IMR-90 (cell line): ENCODE data around the gene TMEM204. TPM values are rescaled to one million over a fixed set of nuclear protein-coding genes. Genes with fewer than 3 reads are reported as not detected.

ENCODE experiments used
- ATAC-seq: fragments of 200-7000 bp; cut with Tn5 transposase; 2 replicates; pipeline ENCODE4 v1.9.1; 2020; ENCODE audit warnings: low read depth, mild to moderate bottlenecking, moderate library complexity
- BruUV-seq: library from RNA; stranded (reverse); fragments of 400-500 nt; replicated peaks from 2 replicates; lab custom pipeline; 2021; lab: Mats Ljungman, UMichigan
- CTCF ChIA-PET: fragments of 300-600 bp; formaldehyde crosslinking; extraction: SDS; loops from one replicate; lab custom pipeline; 2021; ENCODE audit warnings: antibody characterized with exemption; lab: Yijun Ruan, JAX
- POLR2A ChIA-PET: fragments of 300-600 bp; sonication (Branson Sonifier 250); formaldehyde crosslinking; loops from one replicate; lab custom pipeline; 2022; ENCODE audit warnings: antibody characterized with exemption; ENCODE audit not compliant: unreplicated experiment; lab: Charles Lee
- DNase-seq: peaks from one replicate; pipeline ENCODE4 v3.0.0; 2013
- H2AFZ ChIP-seq: replicated peaks from 2 replicates; pipeline ENCODE3; 2013; ENCODE audit warnings: low read length, mild to moderate bottlenecking; ENCODE audit not compliant: poor library complexity
- H2AK5ac ChIP-seq: 2 replicates; pipeline ENCODE4 v1.6.1; 2013; ENCODE audit warnings: low read depth, low read length, inconsistent platforms
- H2AK9ac ChIP-seq: replicated peaks from 2 replicates; pipeline ENCODE3; 2013; ENCODE audit warnings: mild to moderate bottlenecking, low read depth, low read length, moderate library complexity; ENCODE audit not compliant: poor library complexity
- H2BK120ac ChIP-seq: 2 replicates; pipeline ENCODE4 v1.6.1; 2013; ENCODE audit warnings: low read depth, low read length, inconsistent platforms
- H2BK15ac ChIP-seq: 3 replicates; pipeline ENCODE4 v1.6.1; 2013; ENCODE audit warnings: low read depth, low read length, inconsistent platforms
- H2BK20ac ChIP-seq: 2 replicates; pipeline ENCODE4 v1.6.1; 2013; ENCODE audit warnings: low read depth, mild to moderate bottlenecking, inconsistent platforms, low read length, moderate library complexity
- H2BK5ac ChIP-seq: 2 replicates; pipeline ENCODE4 v1.6.1; 2013; ENCODE audit warnings: mild to moderate bottlenecking, low read depth, low read length, inconsistent platforms; ENCODE audit not compliant: poor library complexity, severe bottlenecking
- H3K14ac ChIP-seq: replicated peaks from 2 replicates; pipeline ENCODE4 v1.6.1; 2013; ENCODE audit warnings: low read depth, low read length, inconsistent platforms
- H3K18ac ChIP-seq: 2 replicates; pipeline ENCODE4 v1.6.1; 2013; ENCODE audit warnings: low read depth, low read length, control low read depth
- H3K23ac ChIP-seq: 2 replicates; pipeline ENCODE4 v1.6.1; 2013; ENCODE audit warnings: low read depth, low read length, inconsistent platforms
- H3K27ac ChIP-seq: 2 replicates; pipeline ENCODE4 v1.5.1; 2013; ENCODE audit warnings: mild to moderate bottlenecking, control low read depth, low read length; ENCODE audit not compliant: insufficient read depth
- H3K27me3 ChIP-seq: 2 replicates; pipeline ENCODE4 v1.6.1; 2013; ENCODE audit warnings: low read length; ENCODE audit not compliant: control insufficient read depth, insufficient read depth
- H3K36me3 ChIP-seq: 2 replicates; pipeline ENCODE4 v1.6.1; 2013; ENCODE audit warnings: low read length, mixed read lengths; ENCODE audit not compliant: control insufficient read depth, insufficient read depth
- H3K4ac ChIP-seq: 2 replicates; pipeline ENCODE4 v1.6.1; 2013; ENCODE audit warnings: low read depth, low read length, inconsistent platforms
- H3K4me1 ChIP-seq: 2 replicates; pipeline ENCODE4 v1.6.1; 2013; ENCODE audit warnings: low read length, mixed read lengths; ENCODE audit not compliant: control insufficient read depth, insufficient read depth
- H3K4me2 ChIP-seq: 2 replicates; pipeline ENCODE4 v1.6.1; 2013; ENCODE audit warnings: low read depth, mild to moderate bottlenecking, control low read depth, low read length, moderate library complexity
- H3K4me3 ChIP-seq: 2 replicates; pipeline ENCODE4 v1.5.1; 2013; ENCODE audit warnings: low read depth, mild to moderate bottlenecking, control low read depth, low read length, moderate library complexity; ENCODE audit not compliant: insufficient read depth
- H3K56ac ChIP-seq: 2 replicates; pipeline ENCODE4 v1.6.1; 2013; ENCODE audit warnings: low read length, inconsistent platforms; ENCODE audit not compliant: insufficient read depth; ENCODE audit errors: extremely low read depth
- H3K79me1 ChIP-seq, 2 experiments: 2 replicates each; pipeline ENCODE4 v1.6.1; 2013; ENCODE audit warnings: low read length in 2 of 2, inconsistent platforms in 1 of 2, low read depth in 1 of 2
- H3K9ac ChIP-seq: 2 replicates; pipeline ENCODE4 v1.6.1; 2013; ENCODE audit warnings: low read depth, low read length, control low read depth
- H3K9me1 ChIP-seq: 2 replicates; pipeline ENCODE4 v1.6.1; 2013; ENCODE audit warnings: low read length, inconsistent platforms; ENCODE audit not compliant: insufficient read depth
- H3K9me3 ChIP-seq: 2 replicates; pipeline ENCODE4 v1.6.1; 2013; ENCODE audit warnings: low read length; ENCODE audit not compliant: control insufficient read depth, insufficient read depth
- H4K20me1 ChIP-seq: 2 replicates; pipeline ENCODE4 v1.6.1; 2013; ENCODE audit warnings: low read length, inconsistent platforms; ENCODE audit not compliant: insufficient read depth
- H4K5ac ChIP-seq: 2 replicates; pipeline ENCODE4 v1.6.1; 2013; ENCODE audit warnings: mild to moderate bottlenecking, low read depth, low read length, control low read depth
- H4K8ac ChIP-seq, 2 experiments: 2 replicates each; pipeline ENCODE4 v1.6.1; 2013; ENCODE audit warnings: low read depth in 2 of 2, low read length in 2 of 2, control low read depth in 1 of 2, inconsistent platforms in 1 of 2
- H4K91ac ChIP-seq: 2 replicates; pipeline ENCODE4 v1.6.1; 2013; ENCODE audit warnings: low read depth, low read length, inconsistent platforms; ENCODE audit not compliant: insufficient read depth
- BHLHE40 ChIP-seq: fragments of 150-350 bp; IDR thresholded peaks from 2 replicates; pipeline ENCODE4 v1.6.1; 2016; ENCODE audit warnings: mild to moderate bottlenecking, low read depth, low read length
- CEBPB ChIP-seq: IDR thresholded peaks from 2 replicates; pipeline ENCODE4 v1.6.1; 2012; ENCODE audit warnings: low read depth, low read length, improper control_type of control experiment
- CHD1 ChIP-seq: IDR thresholded peaks from 2 replicates; pipeline ENCODE4 v1.6.1; 2012; ENCODE audit warnings: low read depth, low read length, improper control_type of control experiment
- FOS ChIP-seq: fragments of 150-350 bp; IDR thresholded peaks from 2 replicates; pipeline ENCODE4 v1.6.1; 2016; ENCODE audit warnings: low read depth, low read length
- MAFK ChIP-seq: IDR thresholded peaks from 2 replicates; pipeline ENCODE4 v1.6.1; 2012; ENCODE audit warnings: low read depth, low read length, improper control_type of control experiment
- MAZ ChIP-seq: IDR thresholded peaks from 2 replicates; pipeline ENCODE4 v1.6.1; 2012; ENCODE audit warnings: low read depth, mild to moderate bottlenecking, low read length, improper control_type of control experiment, moderate library complexity, borderline replicate concordance
- NFE2L2 ChIP-seq: fragments of 150-350 bp; IDR thresholded peaks from 2 replicates; pipeline ENCODE4 v1.6.1; 2016; ENCODE audit warnings: low read depth, mild to moderate bottlenecking, low read length
- POLR2A ChIP-seq: IDR thresholded peaks from 2 replicates; pipeline ENCODE4 v1.6.1; 2012; ENCODE audit warnings: mild to moderate bottlenecking, low read depth, low read length
- RAD21 ChIP-seq: IDR thresholded peaks from 2 replicates; pipeline ENCODE4 v1.6.1; 2012; ENCODE audit warnings: low read length, improper control_type of control experiment
- RCOR1 ChIP-seq: IDR thresholded peaks from 2 replicates; pipeline ENCODE4 v1.6.1; 2012; ENCODE audit warnings: mild to moderate bottlenecking, low read length, improper control_type of control experiment; ENCODE audit not compliant: insufficient replicate concordance
- RFX5 ChIP-seq: IDR thresholded peaks from 2 replicates; pipeline ENCODE4 v1.8.0; 2012; ENCODE audit warnings: low read depth, mild to moderate bottlenecking, low read length, moderate library complexity
- SMC3 ChIP-seq: fragments of 150-350 bp; IDR thresholded peaks from 2 replicates; pipeline ENCODE4 v1.6.1; 2016; ENCODE audit warnings: low read depth, mild to moderate bottlenecking, antibody characterized with exemption, low read length, moderate library complexity
- WGBS, 2 experiments: methylation state at CpG; one replicate each; pipeline versions ENCODE4 v1.1.5 to v1.1.7; 2013; ENCODE audit warnings: missing lambda C conversion rate in 2 of 2; ENCODE audit not compliant: insufficient read length in 1 of 2; ENCODE audit errors: extremely low coverage in 2 of 2; 5-methylcytosine and 5-hydroxymethylcytosine counted together
- dilution Hi-C: fragments of 300-500 bp; cut with HindIII; formaldehyde crosslinking; loops from one replicate; pipeline ENCODE4 v1.14.3; 2018; ENCODE audit warnings: low sequenced_read_pairs; ENCODE audit not compliant: unreplicated experiment
- in situ Hi-C: fragments of 300-500 bp; cut with MboI; formaldehyde crosslinking; loops from 3 replicates; pipeline ENCODE4 v1.14.3; 2019; ENCODE audit warnings: low sequenced_read_pairs, inconsistent platforms, mixed read lengths
- intact Hi-C: fragments of 100-400 bp; cut with micrococcal nuclease; formaldehyde crosslinking; loops from 2 replicates; pipeline ENCODE4 v1.10.0; 2022
- polyA plus RNA-seq, 3 experiments: library from polyadenylated mRNA; depleted of rRNA; stranded (reverse); fragments of >200 nt; gene quantifications; 2 replicates each; pipeline ENCODE4 v1.2.3, GENCODE V29; 2012; ENCODE audit warnings: low replicate concordance in 1 of 3
- total RNA-seq: library from RNA; depleted of rRNA; stranded (reverse); fragments of >200 nt; gene quantifications from 2 replicates; pipeline ENCODE4 v1.2.3, GENCODE V29; 2012
- TF ChIP-seq, protein P1 (sequence below): fragments of 150-350 bp; IDR thresholded peaks from 2 replicates; pipeline ENCODE4 v1.6.1; 2017; ENCODE audit warnings: mild to moderate bottlenecking, antibody characterized with exemption, low read length, low read depth
- TF ChIP-seq, protein P2 (sequence below): conservative IDR thresholded peaks from 2 replicates; pipeline ENCODE4 v1.5.1; 2012; ENCODE audit warnings: mild to moderate bottlenecking, low read depth, low read length, improper control_type of control experiment
- TF ChIP-seq, protein P3 (sequence below): fragments of 150-350 bp; IDR thresholded peaks from 2 replicates; pipeline ENCODE4 v1.6.1; 2016; ENCODE audit warnings: low read depth, mild to moderate bottlenecking, low read length, moderate library complexity, borderline replicate concordance

The TMEM204 gene
- total and polyA plus RNA-seq, 2 of the 4 experiments (the other 2 are of a cell fraction) = 7.0 to 12.3 TPM

DNA sequence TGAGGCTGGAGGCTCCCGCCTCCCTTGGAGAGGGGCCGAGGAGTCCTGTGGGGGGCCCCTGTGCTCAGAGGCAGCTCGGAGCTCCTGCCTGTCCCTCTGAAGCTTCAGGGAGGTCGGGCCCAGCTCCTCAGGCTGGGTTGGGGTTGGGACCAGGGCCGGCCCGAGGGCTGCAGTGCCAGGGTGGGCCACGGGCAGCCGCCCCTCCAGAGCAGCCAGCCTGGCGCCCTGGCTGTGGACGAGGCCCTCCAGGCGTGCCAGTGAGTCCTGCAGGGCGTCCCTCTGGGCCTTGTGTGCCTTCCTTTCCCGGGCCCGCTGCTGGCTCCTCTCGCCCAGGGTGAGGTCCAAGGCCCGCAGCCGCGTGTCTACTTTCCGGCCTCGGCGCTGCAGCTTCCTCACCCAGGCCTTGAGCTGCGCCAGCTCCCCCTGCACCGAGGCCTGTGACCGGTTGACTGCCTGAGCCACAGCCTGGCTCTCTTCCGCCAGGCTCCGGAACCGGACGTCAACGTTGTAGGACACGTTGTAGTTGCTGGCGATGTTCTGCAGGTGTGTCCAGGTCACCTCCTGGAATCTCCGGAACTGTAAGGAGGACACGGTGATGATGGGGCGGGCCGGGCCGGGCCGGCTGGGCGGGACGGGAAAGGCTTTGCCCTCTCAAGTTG is 45.9 kb upstream of the TMEM204 start:
- Histone ChIP-seq H2AK5ac (no peak overlapping the region), H3K9me3 (no peaks in the 10 kb centered on the region), H3K27me3 (peaks cover 4% of the 10 kb centered on the region; the same call in 1 of the 2 replicates), H3K4me1 (peaks cover under 1% of the 10 kb centered on the region; the same call in 1 of the 2 replicates), H3K27ac (no peak overlapping the region), H4K20me1 (no peaks in the 10 kb centered on the region), H2AFZ (peak overlapping the region; percentile 58), H3K56ac (no peak overlapping the region), H4K5ac (no peak overlapping the region), H3K4me2 (no peak overlapping the region), H3K9me1 (peaks cover 2% of the 10 kb centered on the region), H3K9ac (no peak overlapping the region), H2AK9ac (no peak overlapping the region), H4K91ac (no peak overlapping the region), H2BK20ac (no peak overlapping the region), H2BK5ac (no peak overlapping the region), H3K36me3 (no peaks in the 10 kb centered on the region), H3K23ac (no peak overlapping the region), H3K14ac (no peak overlapping the region), H4K8ac (no peak overlapping the region), H3K4me3 (no peak overlapping the region), H3K18ac (no peak overlapping the region), H3K4ac (no peak overlapping the region), H3K79me1 (peaks cover 0 to under 1% of the 10 kb centered on the region in 2 experiments; a peak in 1 of 4 replicates), H2BK15ac (no peak overlapping the region), H2BK120ac (no peak overlapping the region)
- intact Hi-C loops (no loop called here), dilution Hi-C loops (no loop called here), in situ Hi-C loops (no loop called here)
- TF ChIP-seq MAZ (no peak), BHLHE40 (no peak), RCOR1 (no peak), SMC3 (no peak), NFE2L2 (no peak), FOS (no peak), CEBPB (no peak), CHD1 (no peak), RAD21 (no peak), MAFK (no peak), RFX5 (no peak), POLR2A (no peak)
- TF ChIP-seq, protein P1, sequence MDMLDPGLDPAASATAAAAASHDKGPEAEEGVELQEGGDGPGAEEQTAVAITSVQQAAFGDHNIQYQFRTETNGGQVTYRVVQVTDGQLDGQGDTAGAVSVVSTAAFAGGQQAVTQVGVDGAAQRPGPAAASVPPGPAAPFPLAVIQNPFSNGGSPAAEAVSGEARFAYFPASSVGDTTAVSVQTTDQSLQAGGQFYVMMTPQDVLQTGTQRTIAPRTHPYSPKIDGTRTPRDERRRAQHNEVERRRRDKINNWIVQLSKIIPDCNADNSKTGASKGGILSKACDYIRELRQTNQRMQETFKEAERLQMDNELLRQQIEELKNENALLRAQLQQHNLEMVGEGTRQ = no peak
- TF ChIP-seq, protein P2, sequence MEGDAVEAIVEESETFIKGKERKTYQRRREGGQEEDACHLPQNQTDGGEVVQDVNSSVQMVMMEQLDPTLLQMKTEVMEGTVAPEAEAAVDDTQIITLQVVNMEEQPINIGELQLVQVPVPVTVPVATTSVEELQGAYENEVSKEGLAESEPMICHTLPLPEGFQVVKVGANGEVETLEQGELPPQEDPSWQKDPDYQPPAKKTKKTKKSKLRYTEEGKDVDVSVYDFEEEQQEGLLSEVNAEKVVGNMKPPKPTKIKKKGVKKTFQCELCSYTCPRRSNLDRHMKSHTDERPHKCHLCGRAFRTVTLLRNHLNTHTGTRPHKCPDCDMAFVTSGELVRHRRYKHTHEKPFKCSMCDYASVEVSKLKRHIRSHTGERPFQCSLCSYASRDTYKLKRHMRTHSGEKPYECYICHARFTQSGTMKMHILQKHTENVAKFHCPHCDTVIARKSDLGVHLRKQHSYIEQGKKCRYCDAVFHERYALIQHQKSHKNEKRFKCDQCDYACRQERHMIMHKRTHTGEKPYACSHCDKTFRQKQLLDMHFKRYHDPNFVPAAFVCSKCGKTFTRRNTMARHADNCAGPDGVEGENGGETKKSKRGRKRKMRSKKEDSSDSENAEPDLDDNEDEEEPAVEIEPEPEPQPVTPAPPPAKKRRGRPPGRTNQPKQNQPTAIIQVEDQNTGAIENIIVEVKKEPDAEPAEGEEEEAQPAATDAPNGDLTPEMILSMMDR = no peak
- TF ChIP-seq, protein P3, sequence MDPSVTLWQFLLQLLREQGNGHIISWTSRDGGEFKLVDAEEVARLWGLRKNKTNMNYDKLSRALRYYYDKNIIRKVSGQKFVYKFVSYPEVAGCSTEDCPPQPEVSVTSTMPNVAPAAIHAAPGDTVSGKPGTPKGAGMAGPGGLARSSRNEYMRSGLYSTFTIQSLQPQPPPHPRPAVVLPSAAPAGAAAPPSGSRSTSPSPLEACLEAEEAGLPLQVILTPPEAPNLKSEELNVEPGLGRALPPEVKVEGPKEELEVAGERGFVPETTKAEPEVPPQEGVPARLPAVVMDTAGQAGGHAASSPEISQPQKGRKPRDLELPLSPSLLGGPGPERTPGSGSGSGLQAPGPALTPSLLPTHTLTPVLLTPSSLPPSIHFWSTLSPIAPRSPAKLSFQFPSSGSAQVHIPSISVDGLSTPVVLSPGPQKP = no peak
- WGBS, 2 experiments = 83% methylated on average over 29 of the region's 39 CpGs; no CpG with 5 or more reads in 1 of the 2 experiments
- CTCF ChIA-PET = no interaction called here
- DNase-seq = no peak
- no TSS peak for BruUV-seq
- POLR2A ChIA-PET = no interaction called here
- no peak for ATAC-seq
